ENCODE results near the gene ISLR2. TPM values are rescaled to one million over a fixed set of nuclear protein-coding genes. Genes with fewer than 3 reads are reported as not detected.

Gene ISLR2
- total RNA-seq, 3 donors from 2014 or later: 0.38 to 1.7 (median 1.1) TPM

DNA sequence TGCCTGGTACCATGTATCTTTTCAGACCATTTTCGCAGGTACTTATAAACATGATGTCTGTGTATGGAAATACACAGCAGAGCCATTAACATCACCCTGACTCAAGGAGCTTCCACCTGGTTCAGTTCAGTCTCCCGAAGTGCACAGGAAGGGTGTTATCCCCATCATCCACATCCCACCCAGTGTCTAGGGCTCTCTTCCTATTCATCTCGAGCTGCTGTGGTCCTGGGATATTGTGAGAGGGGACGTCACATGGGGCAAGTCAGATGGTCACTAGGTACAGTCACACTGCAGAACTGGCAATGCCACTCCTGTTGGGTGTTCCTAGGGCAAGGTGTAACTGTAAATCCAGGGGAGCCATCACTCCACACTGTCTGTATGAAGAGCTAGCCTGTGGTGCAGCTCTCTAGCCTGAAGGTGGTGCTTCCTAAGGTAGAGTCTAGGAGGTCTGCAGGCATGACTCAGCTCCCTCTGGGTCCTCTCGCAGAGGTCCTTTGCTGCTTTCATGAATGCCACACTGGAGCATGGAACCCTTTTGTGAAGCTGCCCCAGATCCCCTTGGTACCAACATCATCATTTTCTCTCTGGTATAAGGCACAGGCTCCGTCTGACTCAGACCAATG lies 13.9 kb downstream of the ISLR2 start:
- Histone ChIP-seq H3K9me3 (no peaks in the 10 kb centered on the region), H3K36me3 (ENCODE audit: low read depth) (no peaks in the 10 kb centered on the region), H3K4me3 (no peak overlapping the region), H3K4me1 (ENCODE audit: low read depth) (no peaks in the 10 kb centered on the region)
- DNase-seq (no peak), ATAC-seq (no peak)
- TF ChIP-seq, protein P1, sequence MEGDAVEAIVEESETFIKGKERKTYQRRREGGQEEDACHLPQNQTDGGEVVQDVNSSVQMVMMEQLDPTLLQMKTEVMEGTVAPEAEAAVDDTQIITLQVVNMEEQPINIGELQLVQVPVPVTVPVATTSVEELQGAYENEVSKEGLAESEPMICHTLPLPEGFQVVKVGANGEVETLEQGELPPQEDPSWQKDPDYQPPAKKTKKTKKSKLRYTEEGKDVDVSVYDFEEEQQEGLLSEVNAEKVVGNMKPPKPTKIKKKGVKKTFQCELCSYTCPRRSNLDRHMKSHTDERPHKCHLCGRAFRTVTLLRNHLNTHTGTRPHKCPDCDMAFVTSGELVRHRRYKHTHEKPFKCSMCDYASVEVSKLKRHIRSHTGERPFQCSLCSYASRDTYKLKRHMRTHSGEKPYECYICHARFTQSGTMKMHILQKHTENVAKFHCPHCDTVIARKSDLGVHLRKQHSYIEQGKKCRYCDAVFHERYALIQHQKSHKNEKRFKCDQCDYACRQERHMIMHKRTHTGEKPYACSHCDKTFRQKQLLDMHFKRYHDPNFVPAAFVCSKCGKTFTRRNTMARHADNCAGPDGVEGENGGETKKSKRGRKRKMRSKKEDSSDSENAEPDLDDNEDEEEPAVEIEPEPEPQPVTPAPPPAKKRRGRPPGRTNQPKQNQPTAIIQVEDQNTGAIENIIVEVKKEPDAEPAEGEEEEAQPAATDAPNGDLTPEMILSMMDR (IDR thresholded peaks at IDR 0.05): no peak
- intact Hi-C loops (cut with DNase I, micrococcal nuclease): no loop called here

DNA sequence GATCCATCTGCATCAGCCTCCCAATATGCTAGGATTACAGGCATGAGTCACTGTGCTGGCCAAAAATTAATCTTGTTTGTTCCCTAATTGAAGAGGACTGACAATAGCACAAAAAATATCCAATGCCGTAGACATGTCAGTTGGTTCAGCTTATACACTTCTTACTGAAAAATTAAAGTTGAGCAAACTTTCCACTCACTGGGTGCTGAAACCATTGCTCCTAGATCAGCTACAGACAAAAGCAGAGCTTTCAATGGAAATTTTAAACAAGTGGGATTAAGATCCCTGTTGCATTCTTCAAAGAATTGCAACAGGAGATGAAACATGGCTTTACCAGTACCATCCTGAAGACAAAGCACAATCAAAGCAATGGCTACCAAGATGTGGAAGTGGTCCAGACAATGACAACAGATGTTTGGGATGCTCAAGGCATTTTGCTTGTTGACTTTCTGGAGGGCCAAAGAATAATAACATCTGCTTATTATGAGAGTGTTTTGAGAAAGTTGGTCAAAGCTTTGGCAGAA lies 16.0 kb downstream of the ISLR2 start:
- no peak overlapping the region for H3K4me3 ChIP-seq
- DNase-seq: no peak
- no peaks in the 10 kb centered on the region for H3K9me3 ChIP-seq
- H3K36me3 ChIP-seq (ENCODE audit: low read depth): no peaks in the 10 kb centered on the region
- no peaks in the 10 kb centered on the region for H3K4me1 ChIP-seq (ENCODE audit: low read depth)
- intact Hi-C loops (cut with DNase I, micrococcal nuclease): no loop called here
- ATAC-seq: no peak
- TF ChIP-seq, protein P1 (IDR thresholded peaks at IDR 0.05): no peak

DNA sequence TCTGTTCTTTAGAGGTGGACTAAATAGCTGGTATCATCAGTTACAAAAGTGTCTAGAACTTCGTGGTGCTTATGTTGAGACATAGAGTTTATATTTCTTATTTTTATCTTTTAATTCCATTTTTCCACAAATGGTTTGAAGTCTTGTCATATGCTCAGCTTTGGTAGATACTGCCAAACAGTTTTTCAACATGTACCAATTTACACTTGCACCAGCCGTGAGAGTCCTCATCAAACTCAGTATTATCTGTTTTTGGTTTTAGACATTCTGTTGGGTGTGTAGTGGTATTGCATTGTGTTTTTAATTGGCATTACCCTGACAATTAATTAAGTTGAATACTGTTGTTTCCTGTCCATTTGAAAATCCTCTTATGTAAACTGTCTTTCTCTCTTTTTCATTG lies 16.7 kb downstream of the ISLR2 start:
- Histone ChIP-seq H3K4me3 (no peak overlapping the region), H3K36me3 (ENCODE audit: low read depth) (no peaks in the 10 kb centered on the region), H3K4me1 (ENCODE audit: low read depth) (no peaks in the 10 kb centered on the region), H3K9me3 (no peaks in the 10 kb centered on the region)
- ATAC-seq (no peak), DNase-seq (no peak)
- TF ChIP-seq, protein P1 (IDR thresholded peaks at IDR 0.05): no peak
- intact Hi-C loops (cut with DNase I, micrococcal nuclease): no loop called here

DNA sequence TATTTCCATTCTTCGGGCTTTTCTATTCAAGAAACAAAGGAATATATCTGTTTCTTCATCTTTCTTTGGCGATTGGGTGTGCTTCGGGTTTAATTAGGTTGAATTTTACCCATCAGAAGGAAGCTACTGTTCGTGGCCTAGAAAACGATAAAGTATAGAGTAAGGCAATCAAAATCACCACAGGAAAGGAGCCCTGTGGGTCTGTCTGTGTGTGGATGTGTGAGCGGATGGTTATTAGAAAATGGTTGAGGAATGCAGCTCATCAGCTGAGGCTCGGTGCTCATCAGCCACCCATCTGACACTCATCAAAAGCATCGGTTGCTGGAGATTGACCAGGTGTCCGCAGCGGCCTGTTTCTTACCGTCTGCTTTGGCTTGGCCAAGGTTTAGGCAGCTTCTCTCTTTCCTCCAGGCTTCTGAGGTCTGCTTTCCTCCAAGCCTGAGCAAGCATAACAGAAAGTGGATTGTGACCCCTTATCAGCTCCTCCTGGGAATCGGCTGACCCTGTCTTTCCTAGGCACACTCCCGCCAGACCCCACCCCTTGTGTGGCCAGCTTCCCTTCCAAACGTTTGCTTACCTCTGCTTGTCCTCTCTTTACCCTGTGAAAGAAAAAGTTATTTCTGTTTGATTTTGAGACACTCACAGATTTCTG lies 25.5 kb downstream of the ISLR2 start:
- H3K36me3 ChIP-seq (ENCODE audit: low read depth): no peaks in the 10 kb centered on the region

DNA sequence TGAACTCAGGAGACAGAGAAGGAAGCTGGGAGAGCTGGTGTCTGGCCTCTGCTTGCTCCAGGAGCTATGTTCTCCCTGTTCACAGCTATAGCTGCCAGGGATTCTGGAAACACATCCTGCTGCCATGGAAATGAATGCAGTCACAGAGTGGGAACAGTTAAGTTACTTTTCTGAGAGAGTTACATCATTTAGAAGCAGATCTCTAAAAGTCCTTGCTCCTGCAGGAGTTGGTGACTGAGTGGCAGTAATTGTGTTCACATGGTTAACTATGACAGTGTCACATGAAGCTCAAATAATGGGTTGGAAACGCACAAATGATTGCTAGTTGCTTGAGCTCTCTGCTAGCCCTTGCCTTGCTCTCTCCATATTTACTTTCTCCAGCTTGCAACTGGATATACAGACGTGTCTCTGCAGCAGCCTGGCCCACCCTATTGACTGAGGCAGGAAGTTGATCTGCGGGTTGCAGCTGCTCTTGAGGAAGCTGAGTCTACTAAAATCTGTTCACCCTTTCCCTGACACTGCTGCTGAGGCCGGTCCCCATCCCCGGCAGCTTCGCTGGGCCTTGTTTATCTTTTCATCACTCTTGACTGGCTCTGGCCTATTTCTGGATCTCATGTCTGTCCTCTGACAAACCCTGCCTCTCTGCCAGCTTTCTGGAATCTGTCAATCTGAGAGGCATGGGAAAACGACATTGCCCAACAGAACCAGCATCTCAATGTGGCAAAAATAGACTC lies 26.5 kb downstream of the ISLR2 start:
- intact Hi-C loops (cut with DNase I, micrococcal nuclease): no loop called here

More for the DNA sequence above, 25.5 kb downstream of the ISLR2 start:
- no peak for ATAC-seq
- intact Hi-C loops (cut with DNase I, micrococcal nuclease): no loop called here
- DNase-seq: no peak
- H3K4me3 ChIP-seq: no peak overlapping the region
- no peaks in the 10 kb centered on the region for H3K9me3 ChIP-seq
- no peaks in the 10 kb centered on the region for H3K4me1 ChIP-seq (ENCODE audit: low read depth)
- TF ChIP-seq, protein P1 (IDR thresholded peaks at IDR 0.05): no peak

More for the DNA sequence above, 26.5 kb downstream of the ISLR2 start:
- TF ChIP-seq, protein P1 (IDR thresholded peaks at IDR 0.05): no peak
- ATAC-seq (no peak), DNase-seq (no peak)
- Histone ChIP-seq H3K9me3 (no peaks in the 10 kb centered on the region), H3K36me3 (ENCODE audit: low read depth) (no peaks in the 10 kb centered on the region), H3K4me3 (no peak overlapping the region), H3K4me1 (ENCODE audit: low read depth) (no peaks in the 10 kb centered on the region)
